ENCODE measurements around the gene RIN3. TPM values are rescaled to one million over a fixed set of nuclear protein-coding genes. Genes with fewer than 3 reads are reported as not detected.

The RIN3 gene
- total RNA-seq, 4 donors from 2014 or later, result 15.4 to 53.6 (median 39.7) TPM

GRCh38 chr14:92633274-92633616 lies 119.7 kb downstream of the RIN3 start:
- H3K27ac ChIP-seq, result no peak overlapping the region
- peaks cover 0 to 6% (median 0%) of the 10 kb centered on the region in 4 donors for H3K4me1 ChIP-seq
- no peaks in the 10 kb centered on the region for H3K27me3 ChIP-seq
- H3K36me3 ChIP-seq, result no peaks in the 10 kb centered on the region
- no peak for DNase-seq
- H3K4me3 ChIP-seq, result no peak overlapping the region
- no peak for TF ChIP-seq POLR2A (IDR thresholded peaks at IDR 0.05)
- no peak for TF ChIP-seq CTCF (IDR thresholded peaks at IDR 0.05)
- H3K9me3 ChIP-seq, result peaks cover 0 to 2% (median 0%) of the 10 kb centered on the region in 4 donors

GRCh38 chr14:92633724-92634123 lies 120.1 kb downstream of the RIN3 start:
- H3K27me3 ChIP-seq, result no peaks in the 10 kb centered on the region
- H3K9me3 ChIP-seq, result no peaks in the 10 kb centered on the region
- H3K27ac ChIP-seq, result no peak overlapping the region
- no peak for TF ChIP-seq CTCF (IDR thresholded peaks at IDR 0.05)
- no peaks in the 10 kb centered on the region for H3K36me3 ChIP-seq
- no peak overlapping the region for H3K4me3 ChIP-seq
- peaks cover 0 to 6% (median 0%) of the 10 kb centered on the region in 4 donors for H3K4me1 ChIP-seq
- DNase-seq, result no peak

GRCh38 chr14:92635031-92635430 lies 121.5 kb downstream of the RIN3 start:
- Histone ChIP-seq H3K4me1 (peaks cover 0 to 6% (median 0%) of the 10 kb centered on the region in 4 donors), H3K27me3 (no peaks in the 10 kb centered on the region), H3K36me3 (no peaks in the 10 kb centered on the region), H3K9me3 (no peaks in the 10 kb centered on the region), H3K27ac (no peak overlapping the region), H3K4me3 (no peak overlapping the region)
- DNase-seq, result no peak
- TF ChIP-seq POLR2A (IDR thresholded peaks at IDR 0.05), result no peak
- no peak for TF ChIP-seq CTCF (IDR thresholded peaks at IDR 0.05)

GRCh38 chr14:92635896-92636295 lies 122.3 kb downstream of the RIN3 start:
- Histone ChIP-seq H3K9me3 (no peaks in the 10 kb centered on the region), H3K36me3 (peaks cover 0 to under 1% (median 0%) of the 10 kb centered on the region in 3 donors), H3K27ac (no peak overlapping the region), H3K27me3 (no peaks in the 10 kb centered on the region), H3K4me3 (no peak overlapping the region), H3K4me1 (peaks cover 0 to 6% (median 0%) of the 10 kb centered on the region in 4 donors)
- DNase-seq, result no peak
- TF ChIP-seq CTCF (IDR thresholded peaks at IDR 0.05) (no peak), POLR2A (IDR thresholded peaks at IDR 0.05) (no peak)

GRCh38 chr14:92637228-92637627 lies 123.6 kb downstream of the RIN3 start:
- no peak overlapping the region for H3K27ac ChIP-seq
- no peak for DNase-seq
- peaks cover 0 to 13% (median 0%) of the 10 kb centered on the region in 3 donors for H3K36me3 ChIP-seq
- H3K27me3 ChIP-seq, result no peaks in the 10 kb centered on the region
- peaks cover 0 to 6% (median 0%) of the 10 kb centered on the region in 4 donors for H3K4me1 ChIP-seq
- no peaks in the 10 kb centered on the region for H3K9me3 ChIP-seq
- TF ChIP-seq POLR2A (IDR thresholded peaks at IDR 0.05), result no peak
- no peak for TF ChIP-seq CTCF (IDR thresholded peaks at IDR 0.05)
- no peak overlapping the region for H3K4me3 ChIP-seq

GRCh38 chr14:92637864-92638263 lies 124.3 kb downstream of the RIN3 start:
- Histone ChIP-seq H3K27me3 (no peaks in the 10 kb centered on the region), H3K9me3 (no peaks in the 10 kb centered on the region), H3K27ac (no peak overlapping the region), H3K4me3 (no peak overlapping the region), H3K36me3 (peaks cover 0 to 19% (median 0%) of the 10 kb centered on the region in 3 donors), H3K4me1 (peaks cover 0 to 5% (median 0%) of the 10 kb centered on the region in 4 donors)
- no peak for TF ChIP-seq POLR2A (IDR thresholded peaks at IDR 0.05)
- TF ChIP-seq CTCF (IDR thresholded peaks at IDR 0.05), result no peak
- DNase-seq, result no peak

Data from Peyer's patch (tissue), 4 donors.